ENCODE data around the gene ZNF681.
"Not testable (repeated sequence)": the region's sequence is repeated elsewhere in the genome, so short reads cannot be mapped to it uniquely, and the experiment has no call there.

The ZNF681 gene

DNA sequence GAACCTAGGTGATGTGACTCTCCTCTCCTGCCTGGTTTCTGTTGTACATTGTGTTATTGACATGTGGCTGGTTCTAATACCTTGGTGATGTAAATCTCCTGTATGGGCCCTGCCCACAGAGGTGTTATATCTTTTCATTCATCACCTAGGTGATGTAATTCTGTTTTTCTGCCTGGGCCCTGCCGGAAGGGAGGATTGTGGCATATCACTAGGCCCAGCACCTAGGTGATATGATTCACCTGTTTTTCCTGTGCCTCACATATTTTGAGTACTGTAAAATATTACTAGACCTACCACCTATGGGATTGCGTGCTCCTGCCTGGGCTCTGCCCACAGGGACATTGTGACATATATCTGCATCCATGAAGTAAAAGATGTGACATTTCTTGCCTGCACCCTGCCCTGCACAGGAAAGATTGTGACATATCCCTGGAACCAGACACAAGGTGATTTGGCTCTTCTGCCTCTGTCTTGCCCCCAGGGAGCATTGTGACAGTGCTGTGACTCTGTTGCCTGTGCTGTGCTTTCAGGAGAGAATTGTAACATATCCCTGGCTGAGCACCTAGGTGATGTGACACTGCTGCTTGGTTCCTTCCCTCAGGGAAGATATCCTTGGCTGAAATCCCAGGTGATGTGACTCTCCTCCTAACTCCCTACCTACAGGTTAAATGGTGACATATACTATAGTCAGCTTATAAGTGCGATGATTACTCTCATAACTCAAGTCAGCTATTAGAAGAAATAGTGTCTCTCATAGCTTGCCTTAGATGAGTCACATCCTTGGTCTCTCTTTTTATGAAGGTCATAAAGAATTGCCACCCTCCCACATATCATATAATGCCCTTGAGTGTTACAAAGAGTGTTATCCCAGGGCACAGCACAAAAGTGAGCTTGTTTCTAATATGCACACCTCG, 13.3 kb upstream of the ZNF681 start:
- DNase-seq = no peak

DNA sequence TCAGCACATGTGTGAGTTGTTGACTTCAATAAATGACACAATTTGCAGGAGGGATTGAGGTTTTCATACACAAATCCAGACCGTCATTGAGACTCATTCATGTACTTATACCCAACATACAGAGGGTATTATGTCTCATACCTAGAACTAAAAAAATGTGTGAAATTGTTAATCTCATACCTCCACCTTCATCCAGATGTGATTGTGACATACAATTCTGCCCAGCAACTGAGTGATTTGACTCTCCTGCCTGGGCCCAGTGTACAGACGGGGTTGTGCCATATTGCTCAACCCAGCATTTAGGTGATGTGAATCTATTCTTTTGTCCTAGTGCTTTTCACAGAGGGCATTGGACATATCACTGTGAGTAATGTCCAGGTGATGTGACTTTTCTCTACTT, 12.6 kb upstream of the ZNF681 start:
- DNase-seq = no peak

DNA sequence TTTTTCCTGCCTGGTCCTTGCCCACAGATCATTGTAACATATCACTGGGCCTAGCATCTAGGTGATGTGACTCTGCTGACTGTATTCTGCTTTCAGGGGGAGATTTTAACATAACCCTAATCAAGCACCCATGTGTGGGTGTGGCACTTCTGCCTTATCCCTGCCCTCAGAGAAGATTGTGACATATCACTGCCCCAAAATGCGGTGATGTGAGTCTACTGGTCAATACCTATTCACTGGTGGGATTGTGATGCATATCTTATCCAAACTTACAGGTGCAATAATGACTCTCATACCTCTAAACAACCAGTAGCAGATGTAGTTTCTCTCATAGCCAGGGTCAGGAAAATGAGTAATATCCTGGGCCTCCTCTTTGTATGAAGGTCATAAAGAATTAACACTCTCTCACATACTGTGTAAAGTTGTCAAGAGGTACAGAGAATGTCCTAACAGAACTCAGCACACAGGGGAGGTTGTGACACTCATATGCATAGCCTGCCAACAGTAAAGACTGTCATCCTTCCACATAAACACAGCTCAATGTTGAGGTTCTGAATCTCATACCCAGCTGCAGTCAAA, 12.1 kb upstream of the ZNF681 start:
- no peak for DNase-seq

DNA sequence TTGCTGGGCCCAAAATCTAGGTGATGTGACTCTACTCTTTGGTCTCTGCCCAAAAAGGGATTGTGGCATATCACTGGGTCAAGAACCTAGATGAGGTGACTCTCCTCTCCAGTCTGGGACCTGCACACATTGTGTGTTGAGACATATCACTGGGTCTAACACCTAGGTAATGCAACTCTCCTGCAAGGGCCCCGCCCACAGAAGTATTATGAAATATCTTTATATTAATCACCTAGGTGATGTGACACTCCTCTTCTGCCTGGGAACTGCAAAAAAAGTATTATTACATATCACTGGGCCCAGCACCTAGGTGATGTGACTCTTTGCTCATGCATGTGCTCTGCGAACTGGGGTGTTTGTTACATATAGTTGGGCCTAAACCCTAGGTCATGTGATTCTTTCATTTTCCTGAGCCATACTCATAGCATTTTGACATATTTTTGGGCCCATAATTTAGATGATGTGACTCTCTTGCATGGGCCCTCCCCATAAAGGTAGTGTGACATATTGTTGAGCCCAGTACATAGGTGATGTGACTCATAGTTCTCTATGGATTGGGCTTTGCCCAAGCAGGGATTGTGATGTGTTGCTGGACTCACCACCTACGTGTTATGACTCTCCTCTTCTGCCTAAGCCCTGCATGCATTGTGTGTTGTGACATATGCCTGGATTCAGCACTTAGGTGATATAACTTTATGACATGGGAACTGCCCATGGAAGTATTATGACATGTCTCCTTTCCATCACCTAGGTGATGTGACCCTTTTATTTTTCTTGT, 11.2 kb upstream of the ZNF681 start:
- DNase-seq = no peak

DNA sequence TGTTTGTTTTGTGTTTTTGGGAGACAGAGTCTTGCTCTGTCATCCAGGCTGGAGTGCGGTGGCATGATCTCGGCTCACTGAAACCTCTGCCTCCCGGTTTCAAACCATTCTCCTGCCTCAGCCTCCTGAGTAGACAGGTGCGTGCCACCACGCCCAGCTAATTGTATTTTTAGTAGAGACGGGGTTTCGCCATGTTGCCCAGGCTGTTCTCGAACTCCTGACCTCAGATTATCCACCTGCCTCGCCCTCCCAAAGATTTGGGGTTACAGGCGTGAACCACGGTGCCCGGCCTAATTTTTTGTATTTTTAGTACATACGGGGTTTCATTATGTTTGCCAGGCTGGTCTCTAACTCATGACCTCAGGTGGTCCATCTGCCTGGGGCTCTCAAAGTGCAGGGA, 8.3 kb upstream of the ZNF681 start:
- no peak for DNase-seq

DNA sequence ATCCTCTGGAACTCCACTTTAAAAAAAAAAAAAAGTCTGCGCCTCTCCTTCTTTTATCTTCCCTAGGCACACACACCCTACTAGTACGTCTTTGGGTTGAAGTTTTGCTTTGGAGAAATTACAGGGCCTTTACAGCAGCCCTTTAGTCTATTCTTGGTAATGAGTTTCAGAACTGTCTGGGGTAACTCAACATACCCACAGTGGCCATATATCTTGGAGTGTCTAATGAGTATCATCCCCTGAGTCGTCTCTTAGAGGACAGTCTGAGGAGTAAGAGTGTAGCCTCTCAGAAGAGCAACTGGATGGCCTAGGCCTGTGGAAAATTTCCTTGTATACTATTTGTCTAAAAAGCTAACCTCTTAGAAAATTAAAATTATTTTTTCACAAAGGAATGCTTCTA, 6.1 kb upstream of the ZNF681 start:
- DNase-seq = no peak

DNA sequence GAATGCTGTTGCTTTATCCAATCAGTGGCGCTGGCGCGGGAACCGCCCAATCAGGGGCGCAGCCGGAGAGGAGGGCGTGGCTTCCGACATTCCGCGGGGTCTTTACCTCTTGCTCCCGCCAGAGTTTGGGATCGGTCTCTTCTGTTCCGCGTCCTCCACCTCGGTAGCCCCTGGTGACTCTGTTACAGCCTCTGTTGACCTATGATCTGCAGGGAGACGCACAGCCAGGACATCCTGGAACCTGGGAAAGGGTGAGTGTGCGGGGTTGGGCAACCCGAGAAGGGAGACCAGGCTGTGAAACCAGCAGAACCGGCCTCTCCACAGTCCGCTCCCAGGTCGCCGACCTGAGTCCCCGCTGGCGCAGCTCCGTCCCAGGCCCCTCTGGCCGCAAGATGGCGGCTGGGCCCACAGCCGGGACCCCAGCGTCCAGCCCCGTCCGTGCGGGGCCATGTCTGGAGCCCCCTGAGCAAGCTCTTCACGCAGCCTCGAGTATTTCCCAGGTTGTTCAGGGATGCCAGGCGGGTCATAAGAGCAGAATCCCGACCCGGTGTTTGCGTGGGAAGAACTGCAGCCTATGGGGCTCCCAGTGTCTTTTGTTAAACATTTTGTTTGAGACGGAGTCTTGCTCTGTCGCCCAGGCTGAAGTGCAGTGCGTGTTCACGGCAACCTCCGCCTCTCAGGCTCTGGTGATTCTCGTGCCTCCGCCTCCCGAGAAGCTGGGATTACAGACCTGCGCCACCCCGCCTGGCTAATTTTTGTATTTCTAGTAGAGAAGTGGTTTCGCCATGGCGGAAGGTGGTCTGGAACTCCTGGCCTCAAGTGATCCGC, 4.4 kb upstream of the ZNF681 start:
- DNase-seq = no peak

DNA sequence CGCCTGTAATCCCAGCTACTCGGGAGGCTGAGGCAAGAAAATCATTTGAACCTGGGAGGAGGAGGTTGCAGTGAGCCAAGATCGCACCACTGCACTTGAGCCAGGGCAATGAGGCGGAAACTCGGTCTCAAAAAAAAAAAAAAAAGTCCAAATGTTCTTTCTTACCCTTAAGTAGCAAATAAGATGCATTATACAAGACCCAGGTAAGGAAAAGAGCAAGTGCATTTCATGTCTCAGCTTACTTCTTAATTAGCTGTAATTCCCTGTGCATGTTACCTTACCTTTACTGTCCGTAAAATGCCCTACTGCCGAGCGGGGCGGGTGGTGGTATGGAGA, 3.8 kb upstream of the ZNF681 start:
- DNase-seq = no peak

DNA sequence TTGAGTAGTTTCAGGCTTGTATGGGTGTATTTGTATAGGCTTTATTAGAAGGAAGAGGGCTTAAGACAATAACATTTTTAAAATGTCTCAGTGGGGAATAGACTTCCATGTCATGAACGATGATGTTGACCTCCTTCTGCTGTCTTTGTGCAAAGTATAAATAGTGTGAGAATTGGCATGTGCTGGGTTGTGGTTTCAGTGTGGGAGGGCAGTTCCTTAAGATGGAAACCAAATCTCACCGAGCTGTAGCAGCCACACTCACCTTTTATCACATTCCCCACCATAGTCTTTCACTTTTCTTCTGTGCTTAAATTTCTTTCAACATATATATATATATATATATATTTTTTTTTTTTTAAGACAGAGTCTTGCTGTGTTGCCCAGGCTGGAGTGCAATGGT, 1.6 kb upstream of the ZNF681 start:
- DNase-seq = not testable (repeated sequence)

DNA sequence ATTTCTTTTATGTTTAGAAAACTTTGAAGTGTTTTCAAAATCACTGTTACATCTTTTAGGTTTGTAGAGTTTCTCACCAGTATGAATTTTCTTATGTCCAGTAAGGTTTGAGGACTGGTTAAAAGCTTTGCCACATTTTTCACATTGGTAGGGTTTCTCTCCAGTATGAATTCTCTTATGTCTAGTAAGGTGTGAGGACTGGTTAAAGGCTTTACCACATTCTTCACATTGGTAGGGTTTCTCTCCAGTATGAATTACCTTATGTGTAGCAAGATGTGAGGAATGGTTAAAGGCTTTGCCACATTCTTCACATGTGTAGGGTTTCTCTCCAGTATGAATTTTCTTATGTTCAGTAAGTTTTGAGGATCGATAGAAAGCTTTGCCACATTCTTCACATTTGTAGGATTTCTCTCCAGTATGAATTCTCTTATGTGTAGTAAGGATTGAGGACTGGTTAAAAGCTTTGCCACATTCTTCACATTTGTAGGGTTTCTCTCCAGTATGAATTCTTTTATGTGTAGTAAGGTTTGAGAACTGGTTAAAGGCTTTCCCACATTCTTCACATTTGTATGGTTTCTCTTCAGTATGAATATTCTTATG, 15.0 kb downstream of the ZNF681 start:
- DNase-seq = not testable (repeated sequence)

DNA sequence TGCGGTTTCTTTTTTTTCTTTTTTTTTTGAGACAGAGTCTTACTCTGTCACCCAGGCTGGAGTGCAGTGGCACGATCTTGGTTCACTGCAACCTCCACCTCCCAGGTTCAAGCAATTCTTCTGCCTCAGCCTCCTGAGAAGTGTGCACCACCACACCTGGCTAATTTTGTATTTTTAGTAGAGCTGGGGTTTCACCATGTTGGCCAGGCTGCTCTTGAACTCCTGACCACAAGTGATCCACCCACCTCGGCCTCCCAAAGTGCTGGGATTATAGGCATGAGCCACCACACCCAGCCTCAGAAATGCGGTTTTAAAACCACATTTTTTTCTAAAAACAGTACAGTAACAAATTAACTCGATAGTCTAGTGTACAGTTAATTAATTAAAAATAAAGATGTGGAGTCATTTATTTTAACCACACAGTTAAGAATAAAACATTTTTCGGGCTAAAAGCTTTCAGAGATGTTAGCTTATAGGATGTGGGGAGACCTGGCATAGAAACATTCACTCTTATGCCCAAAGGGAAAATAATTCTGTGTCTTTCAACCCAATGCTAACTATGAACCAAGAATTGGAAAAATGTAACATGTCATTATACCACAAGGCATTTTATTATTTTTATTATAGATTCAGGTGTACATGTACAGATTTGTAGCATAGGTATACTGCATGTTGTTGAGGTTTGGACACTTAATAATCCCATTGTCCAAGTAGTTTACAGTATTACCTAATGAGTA, 27.8 kb downstream of the ZNF681 start:
- DNase-seq = not testable (repeated sequence)

DNA sequence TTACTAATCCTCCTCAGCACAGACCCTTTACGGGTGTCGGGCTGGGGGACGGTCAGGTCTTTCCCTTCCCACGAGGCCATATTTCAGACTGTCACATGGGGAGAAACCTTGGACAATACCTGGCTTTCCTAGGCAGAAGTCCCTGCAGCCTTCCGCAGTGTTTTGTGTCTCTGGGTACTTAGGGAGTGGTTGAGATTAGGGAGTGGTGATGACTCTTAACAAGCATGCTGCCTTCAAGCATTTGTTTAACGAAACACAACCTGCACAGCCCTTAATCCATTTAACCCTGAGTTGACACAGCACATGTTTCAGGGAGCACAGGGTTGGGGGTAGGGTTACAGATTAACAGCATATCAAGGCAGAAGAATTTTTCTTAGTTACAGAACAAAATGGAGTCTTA, 34.5 kb downstream of the ZNF681 start:
- DNase-seq = not testable (repeated sequence)

DNA sequence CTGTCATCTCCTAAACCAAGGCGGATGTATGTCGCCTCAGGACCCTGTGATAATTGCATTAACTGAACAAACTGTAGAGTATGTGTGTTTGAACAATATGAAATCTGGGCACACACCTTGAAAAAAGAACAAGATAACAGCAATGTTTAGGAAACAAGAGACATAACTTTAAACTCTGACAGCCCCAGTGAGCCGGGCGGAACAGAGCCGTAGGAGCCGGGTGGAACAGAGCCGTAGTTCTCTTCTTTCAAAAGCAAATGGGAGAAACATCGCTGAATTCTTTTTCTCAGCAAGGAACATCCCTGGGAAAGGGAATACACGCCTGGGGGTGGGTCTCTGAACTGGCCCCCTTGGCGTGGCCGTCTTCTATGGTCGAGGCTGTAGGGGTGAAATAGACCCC, 39.9 kb downstream of the ZNF681 start:
- no peak for DNase-seq

DNA sequence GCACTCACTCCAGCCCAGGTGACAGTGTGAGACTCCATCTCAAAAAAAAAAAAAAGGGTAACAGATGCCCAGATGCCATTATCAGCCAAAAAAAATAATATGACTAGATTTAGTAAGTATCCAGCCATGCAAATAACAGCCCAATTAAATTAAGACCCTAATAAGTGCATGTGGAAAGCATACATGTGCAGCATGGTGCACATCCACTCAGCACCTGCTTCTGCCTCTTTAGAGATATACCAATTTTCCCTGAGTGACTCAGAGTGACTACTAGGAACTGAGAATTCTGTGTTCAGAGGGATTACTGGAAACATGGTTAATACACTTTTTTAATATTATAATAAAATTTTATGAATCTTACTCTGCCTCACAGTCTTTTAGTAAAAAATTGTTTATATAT, 41.9 kb downstream of the ZNF681 start:
- peak; percentile 43 for DNase-seq

DNA sequence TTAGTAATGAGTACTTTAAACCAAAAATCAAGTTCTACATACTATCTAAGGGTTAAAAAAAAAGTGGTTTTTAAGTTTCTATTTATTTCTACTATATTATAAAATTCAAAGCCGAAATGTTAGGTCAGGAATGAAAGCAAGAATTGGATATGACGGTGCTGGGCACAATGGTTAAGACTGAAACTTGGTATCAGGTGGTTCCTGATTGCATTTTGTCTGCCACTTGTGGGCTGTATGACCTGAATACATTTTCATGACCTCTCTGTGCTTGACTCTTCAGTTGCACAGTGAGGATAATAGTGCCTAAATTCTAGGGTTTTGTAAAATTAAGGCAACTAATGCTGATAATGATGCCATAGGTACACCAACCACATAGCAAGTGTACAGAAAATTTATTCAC, 49.3 kb downstream of the ZNF681 start:
- DNase-seq = no peak

DNA sequence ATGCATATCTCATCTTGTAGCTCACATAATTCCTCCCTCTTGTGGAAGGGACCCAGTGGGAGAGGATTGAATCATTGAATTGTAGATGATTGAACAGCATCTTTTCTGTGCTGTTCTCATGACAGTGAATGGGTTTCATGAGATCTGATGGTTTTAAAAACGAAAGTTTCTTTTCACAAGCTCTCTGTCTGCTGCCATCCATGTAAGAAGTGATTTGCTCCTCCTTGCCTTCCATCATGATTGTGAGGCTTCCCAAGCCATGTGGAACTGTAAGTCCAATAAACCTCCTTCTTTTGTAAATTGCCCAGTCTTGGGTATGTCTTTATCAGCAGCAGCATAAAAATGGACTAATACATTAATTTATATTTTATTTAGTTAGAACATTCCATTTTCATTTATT, 52.0 kb downstream of the ZNF681 start:
- no peak for DNase-seq

DNA sequence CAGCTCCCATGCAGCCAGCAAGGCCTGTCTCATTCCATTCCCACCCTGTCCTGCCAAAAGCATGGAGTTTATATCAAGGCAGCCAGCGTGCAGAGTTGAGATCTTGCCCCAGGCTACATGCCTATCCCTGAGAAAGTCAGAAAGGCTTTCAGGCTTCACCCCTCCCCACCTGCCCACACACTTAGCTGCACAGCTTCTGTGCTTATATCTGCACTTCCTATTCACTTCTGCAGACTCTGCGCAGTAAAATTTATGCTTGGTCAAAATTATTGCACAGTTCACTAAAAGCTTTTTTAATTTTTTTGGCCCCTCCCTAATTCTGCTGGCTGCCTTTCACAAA, 59.2 kb downstream of the ZNF681 start:
- no peak for DNase-seq

DNA sequence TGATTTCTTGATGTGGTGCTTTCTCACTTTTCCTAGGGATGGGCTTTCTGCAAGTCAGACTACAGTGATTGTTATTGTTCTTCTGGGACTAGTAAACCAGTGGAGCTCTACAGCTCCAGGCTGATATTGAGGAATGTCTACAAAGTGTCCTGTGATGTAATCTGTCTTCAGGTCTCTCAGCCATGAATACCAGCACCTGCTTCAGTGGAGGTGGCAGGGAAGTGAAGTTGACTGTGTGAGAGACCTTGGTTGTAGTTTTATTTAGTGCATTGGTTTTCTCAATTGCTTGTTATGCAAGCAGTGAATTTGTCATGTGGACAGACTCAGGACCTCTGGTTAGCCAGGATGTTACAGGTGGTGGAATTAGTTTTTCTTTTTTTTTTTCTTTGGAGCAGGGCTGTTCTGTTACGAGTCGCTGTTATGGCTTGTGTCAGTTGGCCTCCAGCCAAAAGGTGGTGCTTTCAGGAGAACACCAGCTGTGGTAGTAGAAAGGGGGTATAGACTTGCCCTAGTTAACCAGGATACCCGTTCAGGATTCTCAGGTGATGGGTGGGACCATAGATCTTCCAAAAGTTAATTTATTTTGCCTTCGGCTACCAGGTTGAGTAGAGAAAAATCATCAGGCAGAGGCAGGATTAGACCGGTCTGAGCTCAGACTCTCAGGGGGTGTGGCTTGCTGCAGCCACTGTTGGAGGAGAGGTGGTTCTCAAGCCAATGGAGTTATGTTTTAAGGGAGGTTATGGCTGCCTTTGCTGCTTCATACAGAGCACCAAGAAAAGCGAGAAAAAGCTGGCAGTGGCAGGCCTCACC, 59.8 kb downstream of the ZNF681 start:
- DNase-seq = peak; percentile 86

DNA sequence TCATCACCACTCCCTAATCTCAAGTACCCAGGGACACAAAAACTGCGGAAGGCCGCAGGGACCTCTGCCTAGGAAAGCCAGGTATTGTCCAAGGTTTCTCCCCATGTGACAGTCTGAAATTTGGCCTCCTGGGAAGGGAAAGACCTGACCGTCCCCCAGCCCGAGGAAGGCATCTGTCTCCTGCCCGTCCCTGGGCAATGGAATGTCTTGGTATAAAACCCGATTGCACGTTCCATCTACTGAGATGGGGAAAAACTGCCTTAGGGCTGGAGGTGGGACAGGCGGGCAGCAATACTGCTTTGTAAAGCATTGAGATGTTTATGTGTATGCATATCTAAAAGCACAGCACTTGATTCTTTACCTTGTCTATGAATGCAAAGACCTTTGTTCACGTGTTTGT, 65.8 kb downstream of the ZNF681 start:
- DNase-seq = not testable (repeated sequence)
